Choroid plexus epithelial cell (primary cell): ENCODE data around the gene MAG.

Experiments used
- DNase-seq: peaks from one replicate; pipeline ENCODE4 v3.0.0-alpha.2; 2010; ENCODE audit warnings: low read depth
- H3K4me3 ChIP-seq: 2 replicates; pipeline ENCODE4 v1.5.1; 2011; ENCODE audit warnings: low read depth, mild to moderate bottlenecking, control low read depth, low read length, moderate library complexity
- CTCF ChIP-seq: conservative IDR thresholded peaks from 2 replicates; pipeline ENCODE4 v1.5.1; 2011; ENCODE audit warnings: low read depth, mild to moderate bottlenecking, control low read depth, inconsistent platforms, low read length, moderate library complexity

MAG gene

GRCh38 chr19:35309481-35310279, 17.7 kb downstream of the MAG start:
- H3K4me3 ChIP-seq: no peak overlapping the region
- TF ChIP-seq CTCF: no peak
- DNase-seq: peak; percentile 89

GRCh38 chr19:35310331-35310730, 18.4 kb downstream of the MAG start:
- H3K4me3 ChIP-seq: no peak overlapping the region
- no peak for TF ChIP-seq CTCF
- DNase-seq: no peak

GRCh38 chr19:35310811-35311465, 19.0 kb downstream of the MAG start:
- no peak overlapping the region for H3K4me3 ChIP-seq
- TF ChIP-seq CTCF: no peak
- no peak for DNase-seq

GRCh38 chr19:35311901-35312665, 20.1 kb downstream of the MAG start:
- TF ChIP-seq CTCF: no peak
- DNase-seq: no peak
- H3K4me3 ChIP-seq: no peak overlapping the region

GRCh38 chr19:35313587-35313986, 21.6 kb downstream of the MAG start:
- no peak for TF ChIP-seq CTCF
- no peak overlapping the region for H3K4me3 ChIP-seq
- DNase-seq: no peak

- no peak for DNase-seq
- H3K4me3 ChIP-seq: no peak overlapping the region
- no peak for TF ChIP-seq CTCF
These were observed 22.1 kb downstream of the MAG start for GRCh38 chr19:35314031-35314430.
